GM12878 (cell line): ENCODE data around the gene SPTLC3. TPM values are rescaled to one million over a fixed set of nuclear protein-coding genes. Genes with fewer than 3 reads are reported as not detected.

Source experiments
- ATAC-seq: fragments of 200-7000 bp; cut with Tn5 transposase; 3 replicates; pipeline ENCODE4 v1.9.1; 2020; ENCODE audit warnings: mild to moderate bottlenecking, moderate library complexity
- BruUV-seq: library from RNA; stranded (reverse); fragments of 400-500 nt; replicated peaks from 2 replicates; lab custom pipeline; 2021; lab: Mats Ljungman, UMichigan
- CTCF ChIA-PET: fragments of 300-600 bp; sonication (Branson Sonifier 250); formaldehyde crosslinking; extraction: SDS; loops from one replicate; lab custom pipeline; 2021; ENCODE audit warnings: inconsistent platforms; lab: Yijun Ruan, JAX
- POLR2A ChIA-PET: fragments of 350-600 bp; formaldehyde crosslinking; extraction: SDS; loops from one replicate; lab custom pipeline; 2021; ENCODE audit warnings: inconsistent platforms; lab: Charles Lee
- RAD21 ChIA-PET: fragments of 300-600 bp; sonication (Branson Sonifier 250); formaldehyde crosslinking; loops from one replicate; lab custom pipeline; 2023; ENCODE audit warnings: antibody characterized with exemption; ENCODE audit not compliant: unreplicated experiment; lab: Charles Lee
- SMC1A ChIA-PET: fragments of 300-600 bp; sonication (Branson Sonifier 250); formaldehyde crosslinking; loops from one replicate; lab custom pipeline; 2023; ENCODE audit not compliant: unreplicated experiment, uncharacterized antibody; lab: Charles Lee
- DNase-seq: peaks from one replicate; pipeline ENCODE4 v3.0.0-alpha.2; 2011; ENCODE audit warnings: low read depth, low spot score
- FAIRE-seq: peaks from 3 replicates; lab custom pipeline; 2011; peaks lifted over from hg19 to GRCh38; lab: Jason Lieb, UNC
- H2AFZ ChIP-seq: 2 replicates; pipeline ENCODE4 v1.6.0; 2011; ENCODE audit warnings: low read depth, low read length, control low read depth; ENCODE audit not compliant: control insufficient read depth
- H3K27ac ChIP-seq: 2 replicates; pipeline ENCODE4 v1.5.1; 2011; ENCODE audit warnings: control low read depth; ENCODE audit not compliant: control insufficient read depth, insufficient read depth
- H3K27me3 ChIP-seq, 2 experiments: replicated peaks in 1 of 2; 2 replicates each; pipeline versions ENCODE4 v1.6.0 to v1.6.1; 2011; ENCODE audit warnings: low read length in 1 of 2; ENCODE audit not compliant: control insufficient read depth in 2 of 2, insufficient read depth in 2 of 2
- H3K36me3 ChIP-seq, 2 experiments: 2 replicates each; pipeline ENCODE4 v1.5.1; 2011; ENCODE audit warnings: low read length in 1 of 2; ENCODE audit not compliant: control insufficient read depth in 2 of 2, insufficient read depth in 2 of 2
- H3K4me1 ChIP-seq: 2 replicates; pipeline ENCODE4 v1.6.1; 2011; ENCODE audit warnings: mild to moderate bottlenecking, low read length, moderate library complexity, mixed read lengths; ENCODE audit not compliant: control insufficient read depth, insufficient read depth
- H3K4me2 ChIP-seq: 2 replicates; pipeline ENCODE4 v1.6.0; 2011; ENCODE audit warnings: control low read depth; ENCODE audit not compliant: control insufficient read depth, insufficient read depth
- H3K4me3 ChIP-seq: fragments of 200-600 bp; sonication (generic); 2 replicates; pipeline ENCODE4 v1.5.1; 2016
- H3K79me2 ChIP-seq: 2 replicates; pipeline ENCODE4 v1.6.0; 2011; ENCODE audit warnings: low read length; ENCODE audit not compliant: control insufficient read depth, insufficient read depth
- H3K9ac ChIP-seq: 2 replicates; pipeline ENCODE4 v1.8.0; 2011; ENCODE audit warnings: low read length, control low read depth, mixed read lengths; ENCODE audit not compliant: control insufficient read depth, insufficient read depth
- H3K9me3 ChIP-seq: replicated peaks from 3 replicates; pipeline ENCODE4 v1.5.1; 2011; ENCODE audit warnings: mild to moderate bottlenecking, low read length; ENCODE audit not compliant: control insufficient read depth, insufficient read depth
- H4K20me1 ChIP-seq: 2 replicates; pipeline ENCODE4 v1.6.0; 2011; ENCODE audit not compliant: control insufficient read depth, insufficient read depth
- BACH1 ChIP-seq: fragments of 450-650 bp; IDR thresholded peaks from 2 replicates; pipeline ENCODE4 v1.6.1; 2017; ENCODE audit warnings: mild to moderate bottlenecking, borderline replicate concordance
- E2F8 ChIP-seq: fragments of 450-650 bp; IDR thresholded peaks from 2 replicates; pipeline ENCODE4 v1.6.1; 2018; ENCODE audit warnings: mild to moderate bottlenecking, low read depth, moderate library complexity; ENCODE audit not compliant: partially characterized antibody
- ESRRA ChIP-seq: IDR thresholded peaks from 2 replicates; pipeline ENCODE4 v1.6.1; 2012; ENCODE audit warnings: mild to moderate bottlenecking, low read length, improper control_type of control experiment
- FOXM1 ChIP-seq: IDR thresholded peaks from 2 replicates; pipeline ENCODE4 v1.6.1; 2012; ENCODE audit warnings: low read depth, mild to moderate bottlenecking, inconsistent platforms, low read length, moderate library complexity
- HDAC6 ChIP-seq: fragments of 200-600 bp; sonication (generic); IDR thresholded peaks from one replicate; pipeline ENCODE4 v1.8.0; 2017; ENCODE audit warnings: antibody characterized with exemption; ENCODE audit not compliant: unreplicated experiment
- IKZF1 ChIP-seq: fragments of 450-650 bp; conservative IDR thresholded peaks from 2 replicates; pipeline ENCODE4 v1.6.1; 2017; ENCODE audit warnings: antibody characterized with exemption, mild to moderate bottlenecking
- IRF4 ChIP-seq: IDR thresholded peaks from 2 replicates; pipeline ENCODE4 v1.6.1; 2011; ENCODE audit warnings: low read depth, low read length
- KDM1A ChIP-seq: fragments of 200-600 bp; sonication (generic); IDR thresholded peaks from 2 replicates; pipeline ENCODE4 v1.6.1; 2016; ENCODE audit warnings: borderline replicate concordance
- MTA3 ChIP-seq: IDR thresholded peaks from 2 replicates; pipeline ENCODE4 v1.6.1; 2012; ENCODE audit warnings: low read length, inconsistent platforms, borderline replicate concordance
- NFYB ChIP-seq: IDR thresholded peaks from 2 replicates; pipeline ENCODE4 v1.6.1; 2011; ENCODE audit warnings: low read depth, mild to moderate bottlenecking, low read length, improper control_type of control experiment, moderate library complexity; ENCODE audit not compliant: insufficient read depth
- SREBF2 ChIP-seq: IDR thresholded peaks from 2 replicates; pipeline ENCODE4 v1.6.1; 2012; ENCODE audit warnings: mild to moderate bottlenecking, low read length
- SRF ChIP-seq, 2 experiments: IDR thresholded peaks; 2 replicates each; pipeline ENCODE4 v1.6.1; 2011; ENCODE audit warnings: low read depth in 2 of 2, low read length in 2 of 2, mild to moderate bottlenecking in 1 of 2, moderate library complexity in 1 of 2
- SUZ12 ChIP-seq: fragments of 200-600 bp; sonication (generic); IDR thresholded peaks from one replicate; pipeline ENCODE4 v1.6.1; 2018; ENCODE audit warnings: antibody characterized with exemption, mild to moderate bottlenecking; ENCODE audit not compliant: unreplicated experiment
- ZBTB40 ChIP-seq: fragments of 450-650 bp; IDR thresholded peaks from 2 replicates; pipeline ENCODE4 v1.6.1; 2016; ENCODE audit warnings: mild to moderate bottlenecking, moderate library complexity, borderline replicate concordance
- ZSCAN29 ChIP-seq: fragments of 450-650 bp; IDR thresholded peaks from 2 replicates; pipeline ENCODE4 v1.6.1; 2017; ENCODE audit warnings: mild to moderate bottlenecking, moderate library complexity
- WGBS: methylation state at CpG from one replicate; pipeline ENCODE4 v1.1.6; 2016; ENCODE audit warnings: low lambda C conversion rate; ENCODE audit not compliant: insufficient replicate concordance, insufficient coverage; ENCODE audit errors: missing lambda C conversion rate; 5-methylcytosine and 5-hydroxymethylcytosine counted together
- in situ Hi-C: fragments of 300-500 bp; cut with MboI; formaldehyde crosslinking; loops from 9 replicates; pipeline ENCODE4 v1.14.3; 2018; ENCODE audit warnings: mixed read lengths
- intact Hi-C: fragments of 100-400 bp; cut with micrococcal nuclease; formaldehyde crosslinking; loops from one replicate; pipeline ENCODE4 v1.14.2; 2022; ENCODE audit not compliant: unreplicated experiment
- polyA plus RNA-seq, 11 experiments: library from polyadenylated mRNA; depleted of rRNA in 4 of 11; unstranded in 6 of 11; stranded (reverse) in 5 of 11; fragments of >200 nt; fragmentation: Nextera tagmentation in 4 of 11; fragmentation: Illumina TruSeq in 1 of 11; extraction: Ambion mirVana in 4 of 11; extraction: Trizol in 1 of 11; gene quantifications; 1 replicate in 1 of 11; 2 replicates in 10 of 11; pipeline versions ENCODE4 v1.2.1 to v1.2.3, GENCODE V29; 2011 to 2016; ENCODE audit warnings: inconsistent platforms in 2 of 11, missing spikeins in 2 of 11, low read depth in 1 of 11
- total RNA-seq, 4 experiments: library from RNA; depleted of rRNA in 3 of 4; stranded (reverse); fragments of >200 nt in 3 of 4; fragmentation: Illumina TruSeq in 1 of 4; extraction: Trizol in 1 of 4; gene quantifications; 2 replicates each; pipeline versions ENCODE4 v1.2.1 to v1.2.3, GENCODE V29; 2013 to 2021

SPTLC3 gene
- total and polyA plus RNA-seq, 10 of the 15 experiments (the other 5 are each of a cell fraction or from before 2014, with no cell fraction given): 0.04 to 0.29 (median 0.06) TPM; not detected in 7

GRCh38 chr20:13186043-13186774 is 177.4 kb downstream of the SPTLC3 start (continued):
- TF ChIP-seq FOXM1 (no peak), SUZ12 (no peak), ZSCAN29 (no peak), KDM1A (no peak), ESRRA (no peak), ZBTB40 (no peak)

- Histone ChIP-seq H3K4me3 (no peak overlapping the region), H3K27ac (no peak overlapping the region), H3K79me2 (no peaks in the 10 kb centered on the region), H3K4me1 (no peaks in the 10 kb centered on the region), H2AFZ (no peak overlapping the region), H3K4me2 (no peak overlapping the region), H3K9ac (no peak overlapping the region), H3K36me3 (no peaks in the 10 kb centered on the region), H3K9me3 (no peaks in the 10 kb centered on the region), H3K27me3 (no peaks in the 10 kb centered on the region; a peak in 1 of 4 replicates), H4K20me1 (no peaks in the 10 kb centered on the region)
- DNase-seq (no peak), ATAC-seq (no peak), FAIRE-seq (no peak)
- RAD21 ChIA-PET: interaction anchor here (1.0 kb wide), 1 partner anchor 60 kb away, joined by 3 read pairs; no protein-coding TSS in a partner anchor
- intact Hi-C loops: no loop called here
- BruUV-seq: no TSS peak
- in situ Hi-C loops: no loop called here
- CTCF ChIA-PET: no interaction called here
- POLR2A ChIA-PET: no interaction called here
- WGBS: 31% methylated on average over 2 of the region's 2 CpGs
- SMC1A ChIA-PET: interaction anchor here (0.7 kb wide), 1 partner anchor 8 kb away, joined by 3 read pairs; no protein-coding TSS in a partner anchor
- no peak for TF ChIP-seq BACH1
- no peak for TF ChIP-seq SRF (IDR thresholded peaks at IDR 0.05; ENCODE audit: low read depth in 2 of 2, low read length in 2 of 2)
- TF ChIP-seq MTA3: no peak
- no peak for TF ChIP-seq SREBF2
- TF ChIP-seq IRF4: no peak
- TF ChIP-seq E2F8: no peak
- TF ChIP-seq NFYB: no peak
- TF ChIP-seq HDAC6: no peak
- TF ChIP-seq IKZF1: no peak
These were observed 179.1 kb downstream of the SPTLC3 start for GRCh38 chr20:13187899-13188298.
